GM10266 (cell line): ENCODE data around the gene SYNGAP1.

Experiments
- DNase-seq: peaks from one replicate; pipeline ENCODE4 v3.0.0; 2012; ENCODE audit errors: extremely low spot score
- CTCF ChIP-seq: IDR thresholded peaks from 2 replicates; pipeline ENCODE4 v1.5.1; 2012; ENCODE audit warnings: mild to moderate bottlenecking, low read depth; ENCODE audit not compliant: control insufficient read depth, insufficient read depth; ENCODE audit errors: missing control alignments

The SYNGAP1 gene

GRCh38 chr6:33437666-33438065 lies 17.8 kb downstream of the SYNGAP1 start:
- no peak for TF ChIP-seq CTCF
- no peak for DNase-seq

- no peak for TF ChIP-seq CTCF
Observed at GRCh38 chr6:33438978-33439594, 19.2 kb downstream of the SYNGAP1 start.

GRCh38 chr6:33439956-33440648 lies 20.2 kb downstream of the SYNGAP1 start:
- DNase-seq = no peak
- TF ChIP-seq CTCF = no peak

More at GRCh38 chr6:33438978-33439594, 19.2 kb downstream of the SYNGAP1 start:
- DNase-seq = no peak

- DNase-seq = no peak
- TF ChIP-seq CTCF = no peak
Observed at GRCh38 chr6:33440649-33441309, 20.9 kb downstream of the SYNGAP1 start.

GRCh38 chr6:33441457-33441856 lies 21.6 kb downstream of the SYNGAP1 start:
- no peak for TF ChIP-seq CTCF
- no peak for DNase-seq

GRCh38 chr6:33442283-33442682 lies 22.4 kb downstream of the SYNGAP1 start:
- TF ChIP-seq CTCF = no peak
- no peak for DNase-seq

GRCh38 chr6:33443025-33443424 lies 23.2 kb downstream of the SYNGAP1 start:
- TF ChIP-seq CTCF = no peak
- DNase-seq = no peak
